B cell (primary cell): ENCODE data around the gene TTC22. TPM values are rescaled to one million over a fixed set of nuclear protein-coding genes. Genes with fewer than 3 reads are reported as not detected.

Experiments used
- ATAC-seq: fragments of 200-7000 bp; cut with Tn5 transposase; one replicate; pipeline ENCODE4 v1.10.0; 2021; ENCODE audit warnings: low read depth, mild to moderate bottlenecking, moderate number of reproducible peaks, moderate library complexity
- CTCF ChIA-PET: fragments of 350-600 bp; sonication (Branson Sonifier 250); formaldehyde crosslinking; loops from one replicate; lab custom pipeline; 2021; ENCODE audit warnings: antibody characterized with exemption, inconsistent platforms; lab: Charles Lee
- POLR2A ChIA-PET: fragments of 350-600 bp; sonication (Branson Sonifier 250); formaldehyde crosslinking; loops from one replicate; lab custom pipeline; 2021; ENCODE audit warnings: antibody characterized with exemption; lab: Charles Lee
- DNase-seq: peaks from one replicate; pipeline ENCODE4 v3.0.0; 2013
- H2AFZ ChIP-seq: 2 replicates; pipeline ENCODE4 v1.6.1; 2012; ENCODE audit warnings: mild to moderate bottlenecking, low read depth, low read length; ENCODE audit not compliant: insufficient read depth, poor library complexity, severe bottlenecking
- H3K27ac ChIP-seq, 2 donors: 1 replicate in 1 of 2; 2 replicates in 1 of 2; pipeline ENCODE4 v1.5.1; 2012 to 2013; ENCODE audit warnings: low read length in 2 of 2, mild to moderate bottlenecking in 2 of 2, moderate library complexity in 1 of 2
- H3K27me3 ChIP-seq, 4 experiments: fragments of 200-600 bp in 1 of 4; sonication (generic) in 1 of 4; replicated peaks in 1 of 4; 1 replicate in 2 of 4; 2 replicates in 2 of 4; pipeline versions ENCODE4 v1.6.1 to v1.7.0; 2013 to 2016; ENCODE audit warnings: low read length in 3 of 4, mild to moderate bottlenecking in 2 of 4, mixed read lengths in 1 of 4, moderate library complexity in 1 of 4; ENCODE audit not compliant: insufficient read depth in 4 of 4, control insufficient read depth in 3 of 4; ENCODE audit errors: control extremely low read depth in 1 of 4
- H3K36me3 ChIP-seq, 2 experiments: replicated peaks in 1 of 2; 1 replicate in 1 of 2; 2 replicates in 1 of 2; pipeline versions ENCODE4 v1.6.1 to v1.7.1; 2013; ENCODE audit warnings: low read length in 1 of 2; ENCODE audit not compliant: insufficient read depth in 2 of 2, control insufficient read depth in 1 of 2; ENCODE audit errors: control extremely low read depth in 1 of 2, extremely low read depth in 1 of 2
- H3K4me1 ChIP-seq, 2 donors: fragments of 200-600 bp in 1 of 2; sonication (generic) in 1 of 2; 1 replicate in 1 of 2; 2 replicates in 1 of 2; pipeline versions ENCODE4 v1.5.1 to v1.6.1; 2013 to 2017; ENCODE audit warnings: low read length in 2 of 2; ENCODE audit not compliant: control insufficient read depth in 2 of 2, insufficient read depth in 2 of 2
- H3K4me2 ChIP-seq: replicated peaks from 2 replicates; pipeline ENCODE3; 2012; ENCODE audit warnings: mild to moderate bottlenecking, low read depth, low read length; ENCODE audit not compliant: poor library complexity, severe bottlenecking
- H3K4me3 ChIP-seq, 5 experiments: fragments of 200-600 bp in 1 of 5; sonication (generic) in 1 of 5; 1 replicate in 3 of 5; 2 replicates in 2 of 5; pipeline versions ENCODE4 v1.5.1 to v1.7.0; 2011 to 2016; ENCODE audit warnings: low read length in 4 of 5, mild to moderate bottlenecking in 4 of 5, low read depth in 2 of 5, control low read depth in 1 of 5, moderate library complexity in 1 of 5; ENCODE audit not compliant: insufficient read depth in 1 of 5; ENCODE audit errors: control extremely low read depth in 1 of 5, extremely low read depth in 1 of 5
- H3K79me2 ChIP-seq: fragments of 200-600 bp; sonication (generic); one replicate; pipeline ENCODE4 v1.6.0; 2016; ENCODE audit warnings: low read length; ENCODE audit not compliant: control insufficient read depth, insufficient read depth
- H3K9ac ChIP-seq: fragments of 200-600 bp; sonication (generic); 2 replicates; pipeline ENCODE4 v1.6.1; 2017; ENCODE audit warnings: mild to moderate bottlenecking, low read length, moderate library complexity
- H3K9me3 ChIP-seq, 3 donors: one replicate each; pipeline versions ENCODE4 v1.6.1 to v1.7.1; 2013; ENCODE audit warnings: low read length in 2 of 3; ENCODE audit not compliant: control insufficient read depth in 2 of 3, insufficient read depth in 1 of 3; ENCODE audit errors: control extremely low read depth in 1 of 3
- H4K20me1 ChIP-seq: 2 replicates; pipeline ENCODE4 v1.6.0; 2012; ENCODE audit warnings: mild to moderate bottlenecking, low read length; ENCODE audit not compliant: insufficient read depth, control insufficient read depth, poor library complexity, severe bottlenecking
- H3K27ac Mint-ChIP-seq: one replicate; pipeline ENCODE4 v1.8.0; 2021; ENCODE audit warnings: mixed read lengths
- H3K27me3 Mint-ChIP-seq: one replicate; pipeline ENCODE4 v1.8.0; 2021; ENCODE audit warnings: mixed read lengths
- H3K4me1 Mint-ChIP-seq: one replicate; pipeline ENCODE4 v1.8.0; 2021; ENCODE audit warnings: mixed read lengths
- H3K4me3 Mint-ChIP-seq: one replicate; pipeline ENCODE4 v1.8.0; 2021; ENCODE audit warnings: mixed read lengths
- H3K9me3 Mint-ChIP-seq: one replicate; pipeline ENCODE4 v1.8.0; 2022; ENCODE audit warnings: mixed read lengths; ENCODE audit not compliant: insufficient read depth
- CTCF ChIP-seq: fragments of 200-600 bp; IDR thresholded peaks from one replicate; pipeline ENCODE4 v1.8.0; 2022; ENCODE audit warnings: antibody characterized with exemption, mild to moderate bottlenecking
- EZH2 ChIP-seq: IDR thresholded peaks from 2 replicates; pipeline ENCODE4 v1.6.1; 2012; ENCODE audit warnings: borderline replicate concordance, low read depth, mild to moderate bottlenecking, moderate library complexity, low read length; ENCODE audit not compliant: insufficient read depth, poor library complexity, severe bottlenecking
- WGBS: methylation state at CpG from one replicate; pipeline ENCODE4 v1.1.5; 2013; ENCODE audit warnings: missing lambda C conversion rate; ENCODE audit not compliant: insufficient coverage; 5-methylcytosine and 5-hydroxymethylcytosine counted together
- intact Hi-C: fragments of 100-400 bp; cut with micrococcal nuclease; formaldehyde crosslinking; loops from one replicate; pipeline ENCODE4 v1.10.0; 2022
- polyA plus RNA-seq: library from polyadenylated mRNA; depleted of rRNA; stranded (reverse); fragments of >200 nt; gene quantifications from 2 replicates; pipeline ENCODE4 v1.2.3, GENCODE V29; 2012
- total RNA-seq, 2 donors: library from RNA; stranded (reverse); fragments of 120-200 nt in 1 of 2; gene quantifications; 1 replicate in 1 of 2; 2 replicates in 1 of 2; pipeline versions ENCODE4 v1.2.3 to v1.2.4, GENCODE V29; 2013 to 2022

TTC22 gene
- total and polyA plus RNA-seq, 2 donors (not counting 1 experiment from before 2014, with no cell fraction given): 7.8 to 10.9 TPM

DNA sequence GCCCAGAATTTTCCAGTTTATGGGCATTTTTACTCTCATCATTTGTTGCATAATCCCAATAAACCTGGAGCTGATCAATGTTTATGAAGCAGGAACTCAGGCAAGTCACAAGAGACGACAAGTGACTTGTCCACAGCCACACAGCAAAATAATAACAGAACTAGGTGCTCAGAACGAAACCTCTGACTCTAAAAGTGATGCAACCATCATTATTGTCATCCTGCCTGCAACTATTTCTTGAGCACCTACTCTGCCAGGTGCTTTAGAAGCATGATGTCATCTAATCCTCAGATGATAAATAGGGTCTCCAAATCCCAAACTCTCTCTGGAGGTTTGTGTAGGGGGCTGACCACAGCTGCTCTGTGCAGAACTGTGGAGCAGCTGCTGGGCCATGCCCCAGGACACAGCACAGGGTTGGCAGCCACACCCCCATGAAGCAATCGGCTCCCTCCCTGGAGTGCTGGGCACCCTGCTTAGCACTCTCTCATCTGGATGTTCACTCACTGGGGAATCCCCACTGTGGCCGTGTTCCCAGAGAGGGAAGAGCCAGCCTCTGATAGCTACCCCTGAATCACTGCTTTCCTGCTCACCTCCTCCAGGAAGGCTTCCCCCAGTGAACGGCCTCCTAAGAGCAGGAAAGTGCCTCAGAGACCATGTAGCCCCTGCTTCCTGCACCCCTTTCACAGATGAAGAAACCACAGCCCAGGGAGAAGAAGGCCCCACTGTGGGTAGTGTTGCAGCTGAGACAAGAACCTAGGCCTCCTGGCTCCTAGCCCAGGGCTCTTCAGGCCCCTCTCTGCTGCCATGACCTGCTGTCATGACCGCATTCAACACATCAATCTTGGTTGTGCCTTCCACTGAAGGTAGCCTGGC lies 2.1 kb downstream of the TTC22 start:
- Histone ChIP-seq H3K9me3 (no peaks in the 10 kb centered on the region), H3K27me3 (no peaks in the 10 kb centered on the region), H3K27ac (no peak overlapping the region), H4K20me1 (peaks cover 9% of the 10 kb centered on the region), H3K4me1 (peaks cover 25 to 31% of the 10 kb centered on the region in 2 donors), H3K4me2 (peak overlapping the region; percentile 94), H3K79me2 (peaks cover 7% of the 10 kb centered on the region), H3K9ac (no peak overlapping the region), H3K36me3 (peaks cover 0 to 3% of the 10 kb centered on the region in 2 experiments), H3K4me3 (no peak overlapping the region), H2AFZ (no peak overlapping the region)
- 64% methylated on average over 5 of the region's 6 CpGs for WGBS
- POLR2A ChIA-PET: no interaction called here
- H3K4me1 Mint-ChIP-seq: peaks cover 32% of the 10 kb centered on the region
- TF ChIP-seq CTCF (no peak), EZH2 (no peak)
- ATAC-seq (no peak), DNase-seq (no peak)
- no peaks in the 10 kb centered on the region for H3K9me3 Mint-ChIP-seq
- H3K4me3 Mint-ChIP-seq: peak overlapping the region; percentile 99
- no peaks in the 10 kb centered on the region for H3K27me3 Mint-ChIP-seq
- peak overlapping the region; percentile 44 for H3K27ac Mint-ChIP-seq
- intact Hi-C loops: no loop called here
- CTCF ChIA-PET: interaction anchor here (1.0 kb wide), 1 partner anchor 7 kb away, joined by 3 read pairs; no protein-coding TSS in a partner anchor

GRCh38 chr1:54798206-54798605 lies 2.9 kb downstream of the TTC22 start:
- no peak for TF ChIP-seq CTCF
- TF ChIP-seq EZH2: no peak
- no peaks in the 10 kb centered on the region for H3K27me3 ChIP-seq
- H3K4me3 ChIP-seq: no peak overlapping the region
- POLR2A ChIA-PET: no interaction called here
- H3K9ac ChIP-seq: no peak overlapping the region
- peaks cover 25 to 31% of the 10 kb centered on the region in 2 donors for H3K4me1 ChIP-seq
- H3K27ac Mint-ChIP-seq: no peak overlapping the region
- no peaks in the 10 kb centered on the region for H3K9me3 Mint-ChIP-seq
- no peaks in the 10 kb centered on the region for H3K9me3 ChIP-seq
- no peaks in the 10 kb centered on the region for H3K27me3 Mint-ChIP-seq
- ATAC-seq: no peak
- H3K79me2 ChIP-seq: peaks cover 7% of the 10 kb centered on the region
- DNase-seq: no peak
- no peak overlapping the region for H3K4me3 Mint-ChIP-seq
- 88% methylated on average over 2 of the region's 3 CpGs for WGBS
- no peak overlapping the region for H3K27ac ChIP-seq
- H3K4me2 ChIP-seq: no peak overlapping the region
- intact Hi-C loops: no loop called here
- peaks cover 32% of the 10 kb centered on the region for H3K4me1 Mint-ChIP-seq
- CTCF ChIA-PET: no interaction called here
- peaks cover 0 to 3% of the 10 kb centered on the region in 2 experiments for H3K36me3 ChIP-seq
- H2AFZ ChIP-seq: no peak overlapping the region
- peaks cover 9% of the 10 kb centered on the region for H4K20me1 ChIP-seq
